PC-9 (cell line): ENCODE measurements around the gene GANAB. TPM values are rescaled to one million over a fixed set of nuclear protein-coding genes. Genes with fewer than 3 reads are reported as not detected.

Source experiments
- BruUV-seq: library from RNA; stranded (reverse); fragments of 400-500 nt; replicated peaks from 2 replicates; lab custom pipeline; 2021; lab: Mats Ljungman, UMichigan
- CTCF ChIA-PET: fragments of 300-600 bp; sonication (Branson Sonifier 250); formaldehyde crosslinking; loops from one replicate; lab custom pipeline; 2022; ENCODE audit warnings: antibody characterized with exemption; lab: Charles Lee
- POLR2A ChIA-PET: fragments of 300-600 bp; sonication (Branson Sonifier 250); formaldehyde crosslinking; loops from one replicate; lab custom pipeline; 2022; ENCODE audit warnings: antibody characterized with exemption; ENCODE audit not compliant: unreplicated experiment; lab: Charles Lee
- DNase-seq, 2 experiments: peaks; one replicate each; pipeline versions ENCODE4 v3.0.0 to v3.0.0-alpha.2; 2015 to 2022; ENCODE audit warnings: mixed read lengths in 1 of 2
- H2AFZ ChIP-seq: fragments of 200-600 bp; sonication (generic); 2 replicates; pipeline ENCODE4 v1.8.1; 2017; ENCODE audit warnings: antibody characterized with exemption
- H3F3A ChIP-seq: fragments of 200-600 bp; sonication (generic); 2 replicates; pipeline ENCODE4 v1.8.1; 2017; ENCODE audit warnings: antibody characterized with exemption, mild to moderate bottlenecking, low read depth; ENCODE audit not compliant: insufficient read depth
- H3K27ac ChIP-seq: fragments of 200-600 bp; sonication (generic); 2 replicates; pipeline ENCODE4 v1.6.1; 2016; ENCODE audit warnings: mixed run types
- H3K27me3 ChIP-seq: fragments of 200-600 bp; sonication (generic); 2 replicates; pipeline ENCODE4 v1.6.1; 2016; ENCODE audit warnings: low read depth, mixed run types; ENCODE audit not compliant: insufficient read depth
- H3K36me3 ChIP-seq: fragments of 200-600 bp; sonication (generic); 2 replicates; pipeline ENCODE4 v1.6.1; 2016; ENCODE audit warnings: low read depth, mixed run types
- H3K4me1 ChIP-seq: fragments of 200-600 bp; sonication (generic); replicated peaks from 2 replicates; pipeline ENCODE4 v1.6.1; 2016; ENCODE audit warnings: mixed run types; ENCODE audit not compliant: insufficient read depth
- H3K4me2 ChIP-seq: fragments of 200-600 bp; sonication (generic); 2 replicates; pipeline ENCODE4 v1.6.1; 2017; ENCODE audit warnings: mixed run types
- H3K4me3 ChIP-seq: fragments of 200-600 bp; sonication (generic); 2 replicates; pipeline ENCODE4 v1.6.1; 2016; ENCODE audit warnings: mixed run types
- H3K79me2 ChIP-seq: fragments of 200-600 bp; sonication (generic); 2 replicates; pipeline ENCODE4 v1.6.1; 2017; ENCODE audit warnings: low read depth, mixed run types
- H3K9me2 ChIP-seq: fragments of 200-600 bp; sonication (generic); 2 replicates; pipeline ENCODE4 v1.8.1; 2017; ENCODE audit warnings: mild to moderate bottlenecking; ENCODE audit not compliant: insufficient read depth
- H3K9me3 ChIP-seq: fragments of 200-600 bp; sonication (generic); 2 replicates; pipeline ENCODE4 v1.8.1; 2016; ENCODE audit warnings: low read depth; ENCODE audit not compliant: insufficient read depth
- H4K20me1 ChIP-seq: fragments of 200-600 bp; sonication (generic); 2 replicates; pipeline ENCODE4 v1.8.1; 2017; ENCODE audit not compliant: insufficient read depth
- CTCF ChIP-seq: fragments of 200-600 bp; sonication (generic); conservative IDR thresholded peaks from 2 replicates; pipeline ENCODE4 v1.6.1; 2017; ENCODE audit warnings: mixed run types, antibody characterized with exemption, mild to moderate bottlenecking, moderate library complexity
- EZH2 ChIP-seq: fragments of 200-600 bp; sonication (generic); IDR thresholded peaks from 2 replicates; pipeline ENCODE4 v1.8.0; 2017; ENCODE audit warnings: antibody characterized with exemption, low read depth
- intact Hi-C: fragments of 100-400 bp; cut with micrococcal nuclease; formaldehyde crosslinking; loops from one replicate; pipeline ENCODE4 v1.10.0; 2022; ENCODE audit not compliant: unreplicated experiment
- total RNA-seq: library from RNA; stranded (reverse); gene quantifications from 2 replicates; pipeline ENCODE4 v1.2.3, GENCODE V29; 2021

GANAB gene
- total RNA-seq, 1 experiment from 2014 or later = 478 TPM

DNA sequence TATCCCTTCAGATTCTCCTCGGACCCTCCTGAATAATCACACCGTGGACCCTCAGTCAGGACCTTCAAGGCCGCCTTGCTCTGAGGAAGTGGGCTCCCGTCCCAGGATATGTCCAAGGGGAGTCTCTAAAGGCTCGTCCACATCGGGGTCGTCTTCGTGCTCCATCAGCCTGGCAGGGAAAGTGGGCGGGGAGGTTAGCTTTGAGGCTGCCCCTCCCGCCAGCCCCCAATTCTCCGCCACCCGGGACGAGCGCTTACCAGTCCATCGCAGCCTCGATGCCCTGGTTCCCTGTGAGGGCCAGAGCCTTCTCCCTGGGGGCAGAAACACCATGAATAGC, 32.0 kb upstream of the GANAB start:
- TF ChIP-seq EZH2 (no peak), CTCF (no peak)
- peak overlapping the region; percentile 81 for H3K4me2 ChIP-seq
- peak overlapping the region; percentile 37 for H3K27ac ChIP-seq
- peak overlapping the region; percentile 76 for H3K4me3 ChIP-seq
- intact Hi-C loops = loop anchor here (2.0 to 10.0 kb wide), 3 partner anchors 16 to 109 kb away; partner anchors contain the start of genes POLR2G and TMEM179B
- no peaks in the 10 kb centered on the region for H3K9me3 ChIP-seq
- H3K9me2 ChIP-seq = no peaks in the 10 kb centered on the region
- H3K27me3 ChIP-seq = no peaks in the 10 kb centered on the region
- no TSS peak for BruUV-seq
- ChIA-PET CTCF (no interaction called here), POLR2A (interaction anchor here (0.5 to 1.0 kb wide), 2 partner anchors 10 to 87 kb away, joined by 3 to 9 read pairs; partner anchors contain the start of gene TUT1)
- 0 out of 2 replicates have a peak, but pooled peaks cover 5% of the 10 kb centered on the region for H4K20me1 ChIP-seq
- 0 out of 2 replicates have a peak, but pooled peaks cover 26% of the 10 kb centered on the region for H3K36me3 ChIP-seq
- no peak for DNase-seq
- peaks cover 34% of the 10 kb centered on the region for H3K4me1 ChIP-seq
- peak overlapping the region; percentile 85 for H2AFZ ChIP-seq
- peaks cover 61% of the 10 kb centered on the region for H3F3A ChIP-seq
- peaks cover 41% of the 10 kb centered on the region for H3K79me2 ChIP-seq

DNA sequence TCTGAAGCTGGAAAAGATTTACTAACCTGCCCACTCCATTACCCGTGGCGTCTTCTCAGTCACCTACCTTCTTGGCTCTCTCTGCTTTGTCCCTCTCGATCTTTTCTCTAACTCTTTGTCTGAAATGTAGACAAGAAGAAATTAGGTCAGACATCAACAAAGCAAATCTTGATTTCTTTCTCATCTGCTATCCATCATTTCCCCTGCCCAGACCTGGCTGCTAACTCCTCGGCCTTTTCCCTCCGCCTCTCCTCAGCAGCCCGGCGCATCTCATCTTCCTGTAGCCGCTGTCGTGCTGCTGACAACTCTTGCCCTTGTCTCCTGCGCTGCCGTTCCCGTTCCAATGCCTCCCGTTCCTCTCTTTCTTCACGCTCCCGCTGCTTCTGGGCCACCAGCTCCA, 31.3 kb upstream of the GANAB start:
- H3K9me2 ChIP-seq = no peaks in the 10 kb centered on the region
- BruUV-seq = no TSS peak
- intact Hi-C loops = loop anchor here (2.0 to 10.0 kb wide), 3 partner anchors 17 to 110 kb away; partner anchors contain the start of genes POLR2G and TMEM179B
- H2AFZ ChIP-seq = no peak overlapping the region
- H3K4me1 ChIP-seq = peaks cover 41% of the 10 kb centered on the region
- TF ChIP-seq EZH2 (no peak), CTCF (no peak)
- H3K36me3 ChIP-seq = peaks cover 26% of the 10 kb centered on the region; the same call in 1 of the 2 replicates
- ChIA-PET CTCF (no interaction called here), POLR2A (interaction anchor here (1.0 kb wide), 1 partner anchor 87 kb away, joined by 3 read pairs; the partner anchor contains the start of gene TUT1)
- H3K4me2 ChIP-seq = peak overlapping the region; percentile 81
- peaks cover 68% of the 10 kb centered on the region for H3F3A ChIP-seq
- peak overlapping the region; percentile 76 for H3K4me3 ChIP-seq
- no peak for DNase-seq
- H3K27ac ChIP-seq = peak overlapping the region; percentile 37; the same call in 1 of the 2 replicates
- H4K20me1 ChIP-seq = 0 out of 2 replicates have a peak, but pooled peaks cover 5% of the 10 kb centered on the region
- peaks cover 48% of the 10 kb centered on the region for H3K79me2 ChIP-seq
- no peaks in the 10 kb centered on the region for H3K27me3 ChIP-seq
- no peaks in the 10 kb centered on the region for H3K9me3 ChIP-seq

- POLR2A ChIA-PET = interaction anchor here (0.6 to 0.7 kb wide), 3 partner anchors 21 to 885 kb away, joined by 6 to 9 read pairs (median 6); partner anchors contain the start of genes FEN1 and TMEM258
- Histone ChIP-seq H3K4me3 (peak overlapping the region; percentile 76; the same call in 1 of the 2 replicates), H4K20me1 (0 out of 2 replicates have a peak, but pooled peaks cover 5% of the 10 kb centered on the region), H3K36me3 (peaks cover 26% of the 10 kb centered on the region; the same call in 1 of the 2 replicates), H2AFZ (no peak overlapping the region), H3K27ac (peak overlapping the region; percentile 37; the same call in 1 of the 2 replicates), H3K79me2 (peaks cover 53% of the 10 kb centered on the region), H3F3A (peaks cover 72% of the 10 kb centered on the region), H3K9me2 (no peaks in the 10 kb centered on the region), H3K27me3 (no peaks in the 10 kb centered on the region), H3K9me3 (no peaks in the 10 kb centered on the region), H3K4me1 (peaks cover 44% of the 10 kb centered on the region), H3K4me2 (peak overlapping the region; percentile 81)
- intact Hi-C loops = loop anchor here (5.0 to 10.0 kb wide), 2 partner anchors 88 to 110 kb away; partner anchors contain the start of genes POLR2G and TMEM179B
- no TSS peak for BruUV-seq
- TF ChIP-seq EZH2 = no peak
- no peak for TF ChIP-seq CTCF
- DNase-seq = no peak
- CTCF ChIA-PET = interaction anchor here (0.5 to 0.6 kb wide), 2 partner anchors 198 to 301 kb away, joined by 3 to 5 read pairs; no protein-coding TSS in a partner anchor
Measured at GRCh38 chr11:62677156-62677555, 30.7 kb upstream of the GANAB start.
